Common myeloid progenitor, CD34-positive (primary cell): Measurements from ENCODE around the gene KLHL29.

Experiments
- CTCF ChIA-PET: fragments of 350-600 bp; sonication (Branson Sonifier 250); formaldehyde crosslinking; loops from one replicate; lab custom pipeline; 2021; ENCODE audit warnings: antibody characterized with exemption; lab: Charles Lee
- POLR2A ChIA-PET: fragments of 350-600 bp; sonication (Branson Sonifier 250); formaldehyde crosslinking; loops from one replicate; lab custom pipeline; 2021; ENCODE audit warnings: antibody characterized with exemption; lab: Charles Lee
- DNase-seq, 3 donors: peaks; one replicate each; pipeline versions ENCODE4 v3.0.0 to v3.0.0-alpha.2; 2013
- H3K27ac ChIP-seq, 2 experiments: 1 replicate in 1 of 2; 2 replicates in 1 of 2; pipeline ENCODE4 v1.7.0; 2013; ENCODE audit warnings: inconsistent platforms in 2 of 2, low read length in 2 of 2, mild to moderate bottlenecking in 2 of 2, low read depth in 1 of 2, moderate library complexity in 1 of 2; ENCODE audit not compliant: severe bottlenecking in 2 of 2, insufficient read depth in 1 of 2, poor library complexity in 1 of 2
- H3K27me3 ChIP-seq, 5 experiments: replicated peaks in 2 of 5; 1 replicate in 3 of 5; 2 replicates in 2 of 5; pipeline versions ENCODE4 v1.6.1 to v1.7.0; 2013; ENCODE audit warnings: low read length in 4 of 5, mild to moderate bottlenecking in 2 of 5, moderate library complexity in 2 of 5, inconsistent platforms in 1 of 5; ENCODE audit not compliant: insufficient read depth in 5 of 5, control insufficient read depth in 4 of 5
- H3K36me3 ChIP-seq, 4 experiments: 1 replicate in 2 of 4; 2 replicates in 2 of 4; pipeline versions ENCODE4 v1.6.1 to v1.7.0; 2013; ENCODE audit warnings: low read length in 3 of 4, control low read depth in 1 of 4, mild to moderate bottlenecking in 1 of 4; ENCODE audit not compliant: control insufficient read depth in 4 of 4, insufficient read depth in 4 of 4
- H3K4me1 ChIP-seq, 4 experiments: 1 replicate in 3 of 4; 2 replicates in 1 of 4; pipeline versions ENCODE4 v1.6.1 to v1.7.1; 2013; ENCODE audit warnings: low read length in 3 of 4, mild to moderate bottlenecking in 3 of 4, control low read depth in 1 of 4, inconsistent platforms in 1 of 4, moderate library complexity in 1 of 4; ENCODE audit not compliant: control insufficient read depth in 4 of 4, insufficient read depth in 4 of 4; ENCODE audit errors: control extremely low read depth in 1 of 4
- H3K4me3 ChIP-seq, 7 experiments: 1 replicate in 4 of 7; 2 replicates in 3 of 7; pipeline versions ENCODE4 v1.5.1 to v1.7.0; 2013; ENCODE audit warnings: mild to moderate bottlenecking in 7 of 7, low read length in 6 of 7, moderate library complexity in 6 of 7, inconsistent platforms in 2 of 7, low read depth in 2 of 7, control low read depth in 1 of 7; ENCODE audit not compliant: insufficient read depth in 4 of 7, control insufficient read depth in 1 of 7; ENCODE audit errors: extremely low read depth in 1 of 7
- H3K9me3 ChIP-seq, 5 experiments: 1 replicate in 4 of 5; 2 replicates in 1 of 5; pipeline versions ENCODE4 v1.6.1 to v1.7.1; 2013; ENCODE audit warnings: low read length in 4 of 5, mild to moderate bottlenecking in 2 of 5, inconsistent platforms in 1 of 5, low read depth in 1 of 5, moderate library complexity in 1 of 5; ENCODE audit not compliant: control insufficient read depth in 4 of 5, insufficient read depth in 2 of 5; ENCODE audit errors: control extremely low read depth in 1 of 5
- WGBS: methylation state at CpG from one replicate; pipeline ENCODE4 v1.1.5; 2013; ENCODE audit not compliant: insufficient coverage; 5-methylcytosine and 5-hydroxymethylcytosine counted together

KLHL29 gene

GRCh38 chr2:23562143-23562542, 177.2 kb downstream of the KLHL29 start:
- ChIA-PET POLR2A (no interaction called here), CTCF (no interaction called here)
- H3K4me1 ChIP-seq = no peaks in the 10 kb centered on the region

DNA sequence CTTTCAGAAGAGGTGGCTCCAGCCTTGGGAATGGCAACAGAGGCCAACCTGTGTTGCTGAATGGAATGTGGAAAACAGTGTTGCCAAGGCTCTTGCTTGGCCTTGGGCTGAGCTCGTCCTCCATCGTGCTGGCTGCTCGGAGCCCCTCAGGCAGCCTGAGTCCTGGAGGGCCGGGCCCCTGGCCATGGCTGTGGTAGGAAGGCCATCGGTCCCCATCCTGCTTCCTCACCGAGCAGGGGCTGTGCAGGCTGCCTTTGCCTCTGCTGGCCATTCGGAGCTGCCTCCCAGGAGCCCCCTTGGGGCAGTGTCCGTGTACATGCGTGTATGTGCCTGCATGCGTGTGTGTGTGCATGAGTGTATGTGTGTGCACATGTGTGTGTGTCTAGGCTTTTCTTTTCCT, 178.2 kb downstream of the KLHL29 start:
- CTCF ChIA-PET = no interaction called here

More at GRCh38 chr2:23562143-23562542, 177.2 kb downstream of the KLHL29 start:
- Histone ChIP-seq H3K27me3 (peaks cover 0 to 10% (median 4%) of the 10 kb centered on the region in 5 experiments), H3K27ac (no peak overlapping the region), H3K36me3 (no peaks in the 10 kb centered on the region), H3K4me3 (no peak overlapping the region), H3K9me3 (no peaks in the 10 kb centered on the region)
- no peak for DNase-seq
- 97% methylated on average over 26 of the region's 30 CpGs for WGBS

DNA sequence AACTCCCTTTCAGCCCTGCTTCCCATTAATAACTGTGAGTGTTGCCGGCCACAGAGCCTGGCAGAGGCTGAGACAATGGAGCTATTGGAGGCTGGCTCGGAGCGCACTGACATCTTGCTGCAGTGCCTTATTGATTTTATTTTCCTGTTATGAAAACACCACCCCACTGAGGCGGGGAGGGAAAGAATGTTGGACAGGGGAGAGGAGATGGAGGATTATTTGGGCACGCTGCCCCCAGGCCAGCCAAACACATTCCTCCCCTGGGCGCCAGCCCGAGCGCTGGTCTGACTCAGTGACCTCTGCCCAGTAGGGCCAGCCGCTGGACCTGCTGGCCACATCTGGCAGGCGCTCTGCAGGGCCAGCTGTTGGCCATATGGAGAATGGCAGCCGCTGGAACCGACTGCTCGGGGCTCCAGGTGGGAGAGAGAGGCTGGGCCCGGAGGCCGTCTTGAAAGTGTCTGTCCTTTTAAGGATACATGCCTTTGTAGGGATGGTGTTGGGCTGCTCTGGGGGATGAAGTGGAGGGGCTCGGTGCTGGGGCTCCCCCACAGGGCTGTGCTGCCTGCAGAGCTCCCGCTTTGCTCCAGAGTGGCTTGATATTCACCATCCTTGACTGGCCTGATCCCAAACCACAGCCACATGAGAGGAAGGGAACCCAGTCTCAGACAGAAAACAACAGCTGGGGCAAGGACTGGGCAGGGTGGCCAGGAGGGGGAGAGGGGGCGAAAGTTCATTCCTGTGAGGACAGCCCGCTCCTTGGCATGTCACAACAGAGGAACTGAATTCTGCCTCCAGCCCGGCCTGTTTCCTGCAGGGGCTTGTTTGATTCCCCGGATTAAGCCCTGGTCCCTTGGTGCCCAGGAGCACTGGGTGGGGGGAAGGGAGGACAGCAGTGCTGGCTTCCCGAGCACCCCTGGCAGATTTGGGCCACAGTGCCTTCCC, 179.0 kb downstream of the KLHL29 start:
- CTCF ChIA-PET = no interaction called here
- Histone ChIP-seq H3K9me3 (no peaks in the 10 kb centered on the region), H3K4me3 (no peak overlapping the region), H3K36me3 (no peaks in the 10 kb centered on the region), H3K27ac (no peak overlapping the region), H3K27me3 (peaks cover 0 to 19% (median 9%) of the 10 kb centered on the region in 5 experiments), H3K4me1 (no peaks in the 10 kb centered on the region)
- DNase-seq = no peak
- WGBS = 97% methylated on average over 13 of the region's 22 CpGs
- POLR2A ChIA-PET = no interaction called here

More for the DNA sequence above, 178.2 kb downstream of the KLHL29 start:
- no peak for DNase-seq
- Histone ChIP-seq H3K9me3 (no peaks in the 10 kb centered on the region), H3K27ac (no peak overlapping the region), H3K27me3 (peaks cover 0 to 14% (median 5%) of the 10 kb centered on the region in 5 experiments), H3K4me3 (no peak overlapping the region), H3K4me1 (no peaks in the 10 kb centered on the region), H3K36me3 (no peaks in the 10 kb centered on the region)
- POLR2A ChIA-PET = no interaction called here
- 85% methylated on average over 10 of the region's 10 CpGs for WGBS

DNA sequence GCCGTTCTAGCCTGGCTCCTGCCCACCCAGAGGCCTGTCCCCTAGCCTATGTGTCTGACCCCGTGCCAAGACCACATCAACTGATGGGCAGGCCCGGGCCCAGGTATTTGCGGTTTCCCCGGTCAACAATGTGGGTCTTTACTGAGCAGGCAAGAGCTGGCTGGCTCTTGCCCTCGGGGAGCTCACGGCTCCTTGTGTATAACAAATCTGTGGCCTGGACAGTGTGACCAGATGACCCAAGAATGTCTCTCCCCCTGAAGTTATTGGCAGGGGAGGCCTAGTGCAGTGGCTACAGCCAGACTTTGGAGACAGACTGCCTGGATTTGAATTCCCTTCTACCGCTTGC, 179.6 kb downstream of the KLHL29 start:
- no peaks in the 10 kb centered on the region for H3K9me3 ChIP-seq
- 97% methylated on average over 7 of the region's 8 CpGs for WGBS
- CTCF ChIA-PET = no interaction called here
- H3K4me3 ChIP-seq = no peak overlapping the region
- H3K36me3 ChIP-seq = no peaks in the 10 kb centered on the region
- H3K27me3 ChIP-seq = peaks cover 0 to 20% (median 8%) of the 10 kb centered on the region in 5 experiments
- POLR2A ChIA-PET = no interaction called here
- no peak for DNase-seq
- no peak overlapping the region for H3K27ac ChIP-seq
- H3K4me1 ChIP-seq = no peaks in the 10 kb centered on the region

DNA sequence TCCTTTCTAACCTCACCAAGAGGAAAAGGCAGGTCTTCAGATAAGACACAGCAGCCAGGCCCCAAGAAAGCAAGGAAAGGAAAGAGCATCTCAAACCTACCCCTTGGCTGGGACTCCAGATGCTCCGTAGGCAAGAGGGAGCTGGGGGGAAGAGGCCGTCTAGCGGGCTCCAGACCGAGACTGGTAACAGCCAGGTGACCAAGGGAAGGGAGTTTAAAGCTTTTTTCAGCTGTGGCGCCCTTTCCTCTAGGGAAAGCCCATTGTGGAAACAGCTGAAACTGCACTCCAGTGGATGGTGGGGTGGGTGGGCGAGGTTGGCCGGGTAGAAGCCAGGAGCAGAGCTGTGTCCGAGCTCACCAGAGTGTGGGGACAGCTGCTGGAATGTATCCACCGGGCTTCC, 180.4 kb downstream of the KLHL29 start:
- DNase-seq = no peak
- H3K9me3 ChIP-seq = no peaks in the 10 kb centered on the region
- ChIA-PET CTCF (no interaction called here), POLR2A (no interaction called here)
- no peak overlapping the region for H3K27ac ChIP-seq
- WGBS = 100% methylated on average over 9 of the region's 9 CpGs
- no peaks in the 10 kb centered on the region for H3K36me3 ChIP-seq
- H3K4me3 ChIP-seq = no peak overlapping the region
- H3K4me1 ChIP-seq = no peaks in the 10 kb centered on the region
- H3K27me3 ChIP-seq = peaks cover 0 to 20% (median 3%) of the 10 kb centered on the region in 5 experiments

DNA sequence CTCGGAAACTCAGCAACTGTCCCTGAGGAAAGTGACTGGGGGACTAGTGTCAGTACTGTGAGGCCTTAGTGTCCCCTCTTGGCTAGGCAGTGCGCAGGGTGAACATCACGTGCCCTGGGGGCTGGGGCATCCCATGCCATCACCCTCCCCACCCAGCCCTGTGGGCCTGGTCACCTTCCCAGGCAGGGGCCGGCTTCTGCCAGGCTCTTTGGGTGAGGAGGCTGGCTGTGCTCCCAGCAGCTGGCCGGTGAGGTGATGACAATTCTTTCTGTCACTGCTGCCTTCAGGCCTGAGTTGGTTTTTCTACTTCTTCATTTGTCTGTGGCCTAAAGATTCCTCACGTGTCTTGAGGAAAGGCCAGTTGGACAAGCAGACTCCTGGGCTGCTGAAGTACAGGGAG, 180.8 kb downstream of the KLHL29 start:
- peaks cover 0 to 21% (median 4%) of the 10 kb centered on the region in 5 experiments for H3K27me3 ChIP-seq

More for the DNA sequence above, 180.8 kb downstream of the KLHL29 start:
- WGBS = 100% methylated on average over 5 of the region's 6 CpGs
- Histone ChIP-seq H3K9me3 (no peaks in the 10 kb centered on the region), H3K4me3 (no peak overlapping the region), H3K27ac (no peak overlapping the region), H3K36me3 (no peaks in the 10 kb centered on the region), H3K4me1 (no peaks in the 10 kb centered on the region)
- CTCF ChIA-PET = interaction anchor here (0.6 to 1.0 kb wide), 2 partner anchors 21 to 49 kb away, joined by 3 to 5 read pairs; no protein-coding TSS in a partner anchor
- POLR2A ChIA-PET = no interaction called here
- DNase-seq = no peak
